Measurements from ENCODE around the gene ACADS. TPM values are rescaled to one million over a fixed set of nuclear protein-coding genes. Genes with fewer than 3 reads are reported as not detected.

ACADS gene
- total and polyA plus RNA-seq, 9 of the 15 experiments (the other 6 are each of a cell fraction or from before 2014, with no cell fraction given) = 0.06 to 20.3 (median 8.8) TPM

DNA sequence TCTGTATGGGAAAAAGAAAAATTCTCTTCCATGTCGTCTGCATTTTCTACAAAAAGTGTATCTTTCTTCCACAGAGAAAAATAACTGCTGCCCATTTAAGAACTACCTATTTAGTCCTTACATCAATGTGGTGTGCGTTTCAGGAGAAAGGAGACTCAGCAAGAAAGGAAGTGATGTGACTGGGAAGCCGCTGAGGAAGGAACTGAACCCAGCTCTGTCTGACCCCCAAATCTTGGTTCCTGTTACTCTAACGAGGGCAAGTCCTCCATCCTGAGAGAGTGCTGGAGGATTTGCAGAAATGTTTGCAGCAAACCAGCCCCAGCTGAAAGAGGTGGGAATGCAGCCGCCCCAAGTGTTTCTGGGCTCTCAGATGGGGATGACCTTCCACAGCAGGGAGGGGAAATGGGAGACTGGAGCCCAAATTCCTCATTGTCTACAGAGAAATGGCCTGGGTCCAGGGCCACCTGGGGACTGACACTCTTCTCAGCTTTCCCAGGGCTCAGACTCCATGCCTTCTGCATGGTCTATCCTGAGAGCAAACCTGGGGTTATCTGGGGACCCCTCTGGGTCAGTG is 45.4 kb upstream of the ACADS start (continued):
- TF ChIP-seq, protein P1, sequence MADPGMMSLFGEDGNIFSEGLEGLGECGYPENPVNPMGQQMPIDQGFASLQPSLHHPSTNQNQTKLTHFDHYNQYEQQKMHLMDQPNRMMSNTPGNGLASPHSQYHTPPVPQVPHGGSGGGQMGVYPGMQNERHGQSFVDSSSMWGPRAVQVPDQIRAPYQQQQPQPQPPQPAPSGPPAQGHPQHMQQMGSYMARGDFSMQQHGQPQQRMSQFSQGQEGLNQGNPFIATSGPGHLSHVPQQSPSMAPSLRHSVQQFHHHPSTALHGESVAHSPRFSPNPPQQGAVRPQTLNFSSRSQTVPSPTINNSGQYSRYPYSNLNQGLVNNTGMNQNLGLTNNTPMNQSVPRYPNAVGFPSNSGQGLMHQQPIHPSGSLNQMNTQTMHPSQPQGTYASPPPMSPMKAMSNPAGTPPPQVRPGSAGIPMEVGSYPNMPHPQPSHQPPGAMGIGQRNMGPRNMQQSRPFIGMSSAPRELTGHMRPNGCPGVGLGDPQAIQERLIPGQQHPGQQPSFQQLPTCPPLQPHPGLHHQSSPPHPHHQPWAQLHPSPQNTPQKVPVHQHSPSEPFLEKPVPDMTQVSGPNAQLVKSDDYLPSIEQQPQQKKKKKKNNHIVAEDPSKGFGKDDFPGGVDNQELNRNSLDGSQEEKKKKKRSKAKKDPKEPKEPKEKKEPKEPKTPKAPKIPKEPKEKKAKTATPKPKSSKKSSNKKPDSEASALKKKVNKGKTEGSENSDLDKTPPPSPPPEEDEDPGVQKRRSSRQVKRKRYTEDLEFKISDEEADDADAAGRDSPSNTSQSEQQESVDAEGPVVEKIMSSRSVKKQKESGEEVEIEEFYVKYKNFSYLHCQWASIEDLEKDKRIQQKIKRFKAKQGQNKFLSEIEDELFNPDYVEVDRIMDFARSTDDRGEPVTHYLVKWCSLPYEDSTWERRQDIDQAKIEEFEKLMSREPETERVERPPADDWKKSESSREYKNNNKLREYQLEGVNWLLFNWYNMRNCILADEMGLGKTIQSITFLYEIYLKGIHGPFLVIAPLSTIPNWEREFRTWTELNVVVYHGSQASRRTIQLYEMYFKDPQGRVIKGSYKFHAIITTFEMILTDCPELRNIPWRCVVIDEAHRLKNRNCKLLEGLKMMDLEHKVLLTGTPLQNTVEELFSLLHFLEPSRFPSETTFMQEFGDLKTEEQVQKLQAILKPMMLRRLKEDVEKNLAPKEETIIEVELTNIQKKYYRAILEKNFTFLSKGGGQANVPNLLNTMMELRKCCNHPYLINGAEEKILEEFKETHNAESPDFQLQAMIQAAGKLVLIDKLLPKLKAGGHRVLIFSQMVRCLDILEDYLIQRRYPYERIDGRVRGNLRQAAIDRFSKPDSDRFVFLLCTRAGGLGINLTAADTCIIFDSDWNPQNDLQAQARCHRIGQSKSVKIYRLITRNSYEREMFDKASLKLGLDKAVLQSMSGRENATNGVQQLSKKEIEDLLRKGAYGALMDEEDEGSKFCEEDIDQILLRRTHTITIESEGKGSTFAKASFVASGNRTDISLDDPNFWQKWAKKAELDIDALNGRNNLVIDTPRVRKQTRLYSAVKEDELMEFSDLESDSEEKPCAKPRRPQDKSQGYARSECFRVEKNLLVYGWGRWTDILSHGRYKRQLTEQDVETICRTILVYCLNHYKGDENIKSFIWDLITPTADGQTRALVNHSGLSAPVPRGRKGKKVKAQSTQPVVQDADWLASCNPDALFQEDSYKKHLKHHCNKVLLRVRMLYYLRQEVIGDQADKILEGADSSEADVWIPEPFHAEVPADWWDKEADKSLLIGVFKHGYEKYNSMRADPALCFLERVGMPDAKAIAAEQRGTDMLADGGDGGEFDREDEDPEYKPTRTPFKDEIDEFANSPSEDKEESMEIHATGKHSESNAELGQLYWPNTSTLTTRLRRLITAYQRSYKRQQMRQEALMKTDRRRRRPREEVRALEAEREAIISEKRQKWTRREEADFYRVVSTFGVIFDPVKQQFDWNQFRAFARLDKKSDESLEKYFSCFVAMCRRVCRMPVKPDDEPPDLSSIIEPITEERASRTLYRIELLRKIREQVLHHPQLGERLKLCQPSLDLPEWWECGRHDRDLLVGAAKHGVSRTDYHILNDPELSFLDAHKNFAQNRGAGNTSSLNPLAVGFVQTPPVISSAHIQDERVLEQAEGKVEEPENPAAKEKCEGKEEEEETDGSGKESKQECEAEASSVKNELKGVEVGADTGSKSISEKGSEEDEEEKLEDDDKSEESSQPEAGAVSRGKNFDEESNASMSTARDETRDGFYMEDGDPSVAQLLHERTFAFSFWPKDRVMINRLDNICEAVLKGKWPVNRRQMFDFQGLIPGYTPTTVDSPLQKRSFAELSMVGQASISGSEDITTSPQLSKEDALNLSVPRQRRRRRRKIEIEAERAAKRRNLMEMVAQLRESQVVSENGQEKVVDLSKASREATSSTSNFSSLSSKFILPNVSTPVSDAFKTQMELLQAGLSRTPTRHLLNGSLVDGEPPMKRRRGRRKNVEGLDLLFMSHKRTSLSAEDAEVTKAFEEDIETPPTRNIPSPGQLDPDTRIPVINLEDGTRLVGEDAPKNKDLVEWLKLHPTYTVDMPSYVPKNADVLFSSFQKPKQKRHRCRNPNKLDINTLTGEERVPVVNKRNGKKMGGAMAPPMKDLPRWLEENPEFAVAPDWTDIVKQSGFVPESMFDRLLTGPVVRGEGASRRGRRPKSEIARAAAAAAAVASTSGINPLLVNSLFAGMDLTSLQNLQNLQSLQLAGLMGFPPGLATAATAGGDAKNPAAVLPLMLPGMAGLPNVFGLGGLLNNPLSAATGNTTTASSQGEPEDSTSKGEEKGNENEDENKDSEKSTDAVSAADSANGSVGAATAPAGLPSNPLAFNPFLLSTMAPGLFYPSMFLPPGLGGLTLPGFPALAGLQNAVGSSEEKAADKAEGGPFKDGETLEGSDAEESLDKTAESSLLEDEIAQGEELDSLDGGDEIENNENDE (IDR thresholded peaks at IDR 0.05; ENCODE audit: low read depth, low read length) = no peak
- TF ChIP-seq, protein P2, sequence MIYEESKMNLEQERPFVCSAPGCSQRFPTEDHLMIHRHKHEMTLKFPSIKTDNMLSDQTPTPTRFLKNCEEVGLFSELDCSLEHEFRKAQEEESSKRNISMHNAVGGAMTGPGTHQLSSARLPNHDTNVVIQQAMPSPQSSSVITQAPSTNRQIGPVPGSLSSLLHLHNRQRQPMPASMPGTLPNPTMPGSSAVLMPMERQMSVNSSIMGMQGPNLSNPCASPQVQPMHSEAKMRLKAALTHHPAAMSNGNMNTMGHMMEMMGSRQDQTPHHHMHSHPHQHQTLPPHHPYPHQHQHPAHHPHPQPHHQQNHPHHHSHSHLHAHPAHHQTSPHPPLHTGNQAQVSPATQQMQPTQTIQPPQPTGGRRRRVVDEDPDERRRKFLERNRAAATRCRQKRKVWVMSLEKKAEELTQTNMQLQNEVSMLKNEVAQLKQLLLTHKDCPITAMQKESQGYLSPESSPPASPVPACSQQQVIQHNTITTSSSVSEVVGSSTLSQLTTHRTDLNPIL (CRISPR knock-in tag; IDR thresholded peaks at IDR 0.05) = no peak
- TF ChIP-seq BDP1 (IDR thresholded peaks at IDR 0.05; ENCODE audit: insufficient read depth, insufficient read length) = no peak

All from K562 (cell line).